HCT116 (cell line): ENCODE data around the gene SFTPB. TPM values are rescaled to one million over a fixed set of nuclear protein-coding genes. Genes with fewer than 3 reads are reported as not detected.
A peak's percentile ranks its signal among the peaks of the same experiment; 100 is the strongest.

ENCODE experiments used
- ATAC-seq: fragments of 200-7000 bp; cut with Tn5 transposase; 2 replicates; pipeline ENCODE4 v1.9.1; 2020; ENCODE audit warnings: mild to moderate bottlenecking, moderate library complexity
- BruUV-seq: library from RNA; stranded (reverse); fragments of 400-500 nt; replicated peaks from 2 replicates; lab custom pipeline; 2021; lab: Mats Ljungman, UMichigan
- CTCF ChIA-PET: fragments of 300-600 bp; sonication (Branson Sonifier 250); formaldehyde crosslinking; loops from one replicate; lab custom pipeline; 2021; ENCODE audit warnings: antibody characterized with exemption; lab: Charles Lee
- POLR2A ChIA-PET: fragments of 300-600, 350-600 bp; sonication (Branson Sonifier 250); formaldehyde crosslinking; loops from one replicate; lab custom pipeline; 2021; ENCODE audit warnings: antibody characterized with exemption; lab: Charles Lee
- RAD21 ChIA-PET, 2 experiments: fragments of 300-600 bp; sonication (Branson Sonifier 250); formaldehyde crosslinking; loops; one replicate each; lab custom pipeline; 2023; ENCODE audit warnings: low total read pairs in 2 of 2; ENCODE audit not compliant: uncharacterized antibody in 2 of 2, unreplicated experiment in 2 of 2, low non-redundant PET in 1 of 2; lab: Charles Lee
- DNase-seq: peaks from one replicate; pipeline ENCODE4 v3.0.0-alpha.2; 2010; ENCODE audit warnings: low read depth, low spot score
- H2AFZ ChIP-seq: fragments of 200-600 bp; shearing (Covaris generic), sonication (generic); 2 replicates; pipeline ENCODE4 v1.6.1; 2017; ENCODE audit warnings: low read depth, mixed run types, mixed read lengths, antibody characterized with exemption, low read length; ENCODE audit not compliant: poor library complexity, severe bottlenecking
- H3K27ac ChIP-seq: 2 replicates; pipeline ENCODE4 v1.5.1; 2012; ENCODE audit warnings: low read depth, low read length
- H3K27me3 ChIP-seq: fragments of 200-600 bp; sonication (generic); 2 replicates; pipeline ENCODE4 v1.6.1; 2016; ENCODE audit warnings: mixed run types, low read length, mixed read lengths; ENCODE audit not compliant: insufficient read depth
- H3K36me3 ChIP-seq, 2 experiments: fragments of 200-500 bp in 1 of 2; fragments of 200-600 bp in 1 of 2; sonication (Bioruptor generic) in 1 of 2; sonication (generic) in 1 of 2; 2 replicates each; pipeline versions ENCODE4 v1.5.1 to v1.6.1; 2014 to 2016; ENCODE audit warnings: low read length in 2 of 2, inconsistent platforms in 1 of 2, mixed read lengths in 1 of 2, mixed run types in 1 of 2; ENCODE audit not compliant: insufficient read depth in 2 of 2, control insufficient read depth in 1 of 2
- H3K4me1 ChIP-seq, 2 experiments: fragments of 200-600 bp in 1 of 2; sonication (generic) in 1 of 2; 2 replicates each; pipeline versions ENCODE4 v1.5.1 to v1.6.1; 2012 to 2017; ENCODE audit warnings: low read length in 2 of 2, inconsistent platforms in 1 of 2, mild to moderate bottlenecking in 1 of 2, mixed read lengths in 1 of 2, mixed run types in 1 of 2, moderate library complexity in 1 of 2; ENCODE audit not compliant: insufficient read depth in 2 of 2, control insufficient read depth in 1 of 2
- H3K4me2 ChIP-seq: fragments of 200-600 bp; sonication (generic); 2 replicates; pipeline ENCODE4 v1.6.1; 2017; ENCODE audit warnings: mixed run types, low read length, mixed read lengths
- H3K4me3 ChIP-seq, 2 experiments: fragments of 200-600 bp in 1 of 2; sonication (generic) in 1 of 2; replicated peaks in 1 of 2; 2 replicates each; pipeline ENCODE4 v1.5.1; 2011 to 2016; ENCODE audit warnings: low read length in 2 of 2, control low read depth in 1 of 2, low read depth in 1 of 2, mild to moderate bottlenecking in 1 of 2, mixed read lengths in 1 of 2, mixed run types in 1 of 2
- H3K79me2 ChIP-seq: fragments of 200-600 bp; sonication (generic); 2 replicates; pipeline ENCODE4 v1.6.1; 2017; ENCODE audit warnings: mild to moderate bottlenecking, mixed run types, low read length, moderate library complexity, mixed read lengths; ENCODE audit not compliant: insufficient read depth
- H3K9ac ChIP-seq: fragments of 200-600 bp; sonication (generic); 2 replicates; pipeline ENCODE4 v1.6.1; 2016; ENCODE audit warnings: low read length, mixed read lengths
- H3K9me2 ChIP-seq: fragments of 200-600 bp; sonication (generic), shearing (Covaris generic); 2 replicates; pipeline ENCODE4 v1.6.1; 2017; ENCODE audit warnings: mixed run types, mild to moderate bottlenecking, moderate library complexity; ENCODE audit not compliant: insufficient read depth
- H3K9me3 ChIP-seq, 2 experiments: fragments of 200-500 bp in 1 of 2; fragments of 200-600 bp in 1 of 2; sonication (Bioruptor generic) in 1 of 2; sonication (generic) in 1 of 2; 2 replicates each; pipeline ENCODE4 v1.6.1; 2014 to 2017; ENCODE audit warnings: low read length in 2 of 2, mixed read lengths in 2 of 2, inconsistent platforms in 1 of 2, low read depth in 1 of 2, mild to moderate bottlenecking in 1 of 2, mixed run types in 1 of 2, moderate library complexity in 1 of 2; ENCODE audit not compliant: control insufficient read depth in 1 of 2, insufficient read depth in 1 of 2
- H4K20me1 ChIP-seq: fragments of 200-600 bp; sonication (generic), shearing (Covaris generic); 2 replicates; pipeline ENCODE4 v1.6.1; 2017; ENCODE audit warnings: mixed run types, mild to moderate bottlenecking, moderate library complexity; ENCODE audit not compliant: insufficient read depth
- ELF1 ChIP-seq: IDR thresholded peaks from 2 replicates; pipeline ENCODE4 v1.6.1; 2012; ENCODE audit warnings: low read depth, borderline replicate concordance
- EZH2 ChIP-seq: fragments of 200-600 bp; sonication (generic); IDR thresholded peaks from 2 replicates; pipeline ENCODE4 v1.6.1; 2017; ENCODE audit warnings: antibody characterized with exemption, mixed run types
- MAX ChIP-seq: IDR thresholded peaks from 2 replicates; pipeline ENCODE4 v1.6.1; 2012
- POLR2AphosphoS5 ChIP-seq: IDR thresholded peaks from 2 replicates; pipeline ENCODE4 v1.6.1; 2011; ENCODE audit warnings: mild to moderate bottlenecking, low read depth, low read length, moderate library complexity
- RAD21 ChIP-seq: IDR thresholded peaks from 2 replicates; pipeline ENCODE4 v1.6.1; 2012; ENCODE audit warnings: low read depth, mild to moderate bottlenecking
- TCF7L2 ChIP-seq: IDR thresholded peaks from 2 replicates; pipeline ENCODE4 v1.7.0; 2011; ENCODE audit warnings: borderline replicate concordance, inconsistent platforms; ENCODE audit not compliant: insufficient read depth, insufficient read length; ENCODE audit errors: extremely low read depth
- YY1 ChIP-seq: IDR thresholded peaks from 2 replicates; pipeline ENCODE4 v1.6.1; 2011; ENCODE audit warnings: low read length, low read depth, moderate library complexity, mild to moderate bottlenecking; ENCODE audit not compliant: insufficient replicate concordance; ENCODE audit errors: extremely low read depth
- ZBTB33 ChIP-seq: IDR thresholded peaks from 2 replicates; pipeline ENCODE4 v1.6.1; 2011; ENCODE audit warnings: mild to moderate bottlenecking, low read length, moderate library complexity; ENCODE audit not compliant: insufficient replicate concordance; ENCODE audit errors: extremely low read depth
- ZFX ChIP-seq: fragments of 450-650 bp; IDR thresholded peaks from 2 replicates; pipeline ENCODE4 v1.6.1; 2017
- intact Hi-C: fragments of 100-400 bp; cut with micrococcal nuclease; formaldehyde crosslinking; loops from 2 replicates; pipeline ENCODE4 v1.10.0; 2022
- total RNA-seq: library from RNA; stranded (reverse); gene quantifications from one replicate; pipeline ENCODE4 v1.2.1, GENCODE V29; 2021; ENCODE audit not compliant: unreplicated experiment
- TF ChIP-seq, protein P1 (sequence below): IDR thresholded peaks from 2 replicates; pipeline ENCODE4 v1.6.1; 2012

The SFTPB gene
- total RNA-seq, 1 experiment from 2014 or later = 13.3 TPM

- Histone ChIP-seq H3K79me2 (no peaks in the 10 kb centered on the region), H4K20me1 (no peaks in the 10 kb centered on the region), H3K4me1 (peaks cover 13 to 31% of the 10 kb centered on the region in 2 experiments), H3K4me2 (peak overlapping the region; percentile 66), H3K4me3 (no peak overlapping the region), H2AFZ (peak overlapping the region; percentile 59), H3K9me2 (no peaks in the 10 kb centered on the region), H3K27me3 (no peaks in the 10 kb centered on the region), H3K36me3 (no peaks in the 10 kb centered on the region), H3K27ac (no peak overlapping the region), H3K9me3 (no peaks in the 10 kb centered on the region), H3K9ac (no peak overlapping the region)
- POLR2A ChIA-PET = interaction anchor here (0.7 kb wide), 1 partner anchor 25 kb away, joined by 3 read pairs; no protein-coding TSS in a partner anchor
- CTCF ChIA-PET = interaction anchor here (0.6 to 4.6 kb wide), 8 partner anchors 18 to 121 kb away, joined by 3 to 33 read pairs (median 4); no protein-coding TSS in a partner anchor
- intact Hi-C loops = loop anchor here (1.0 kb wide), 2 partner anchors 27 to 69 kb away; no protein-coding TSS in a partner anchor
- DNase-seq = no peak
- RAD21 ChIA-PET = no interaction called here
- ATAC-seq = peak; percentile 48
- TF ChIP-seq, protein P1, sequence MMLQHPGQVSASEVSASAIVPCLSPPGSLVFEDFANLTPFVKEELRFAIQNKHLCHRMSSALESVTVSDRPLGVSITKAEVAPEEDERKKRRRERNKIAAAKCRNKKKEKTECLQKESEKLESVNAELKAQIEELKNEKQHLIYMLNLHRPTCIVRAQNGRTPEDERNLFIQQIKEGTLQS = no peak
- TF ChIP-seq POLR2AphosphoS5 (no peak), ZBTB33 (no peak), TCF7L2 (no peak), ELF1 (no peak), RAD21 (no peak), YY1 (no peak), ZFX (no peak), EZH2 (no peak), MAX (no peak)
- BruUV-seq = no TSS peak
Measured at GRCh38 chr2:85706599-85707296, 38.7 kb upstream of the SFTPB start.
